Stimulated activated effector memory CD8-positive, alpha-beta T cell treated with anti-CD3 and anti-CD28 coated beads, Interleukin-12 subunit alpha, Interleukin-12 subunit beta, amount 100 ng/mL, for 72 hours (primary cell): ENCODE measurements around the gene PNKD.
"Not testable (repeated sequence)": the region's sequence is repeated elsewhere in the genome, so short reads cannot be mapped to it uniquely, and the experiment has no call there.

Source experiments
- ATAC-seq: fragments of 150-1000 bp; cut with Tn5 transposase; 2 replicates; pipeline ENCODE4 v1.10.0; 2021
- DNase-seq, 2 donors: peaks; one replicate each; pipeline ENCODE4 v3.0.0; 2021 to 2022; ENCODE audit warnings: low spot score in 2 of 2
- H3K27ac Mint-ChIP-seq: one replicate; pipeline ENCODE4 v1.8.0; 2022; ENCODE audit warnings: mild to moderate bottlenecking, mixed read lengths
- H3K36me3 Mint-ChIP-seq: one replicate; pipeline ENCODE4 v1.8.0; 2022; ENCODE audit warnings: mild to moderate bottlenecking, mixed read lengths
- H3K4me1 Mint-ChIP-seq: one replicate; pipeline ENCODE4 v1.8.0; 2022; ENCODE audit warnings: mixed read lengths
- H3K4me3 Mint-ChIP-seq: one replicate; pipeline ENCODE4 v1.8.0; 2022; ENCODE audit warnings: mild to moderate bottlenecking, mixed read lengths
- H3K9me3 Mint-ChIP-seq: one replicate; pipeline ENCODE4 v1.8.0; 2022; ENCODE audit warnings: mixed read lengths

The PNKD gene

GRCh38 chr2:218262631-218263586 is 7.4 kb upstream of the PNKD start:
- DNase-seq = no peak
- peaks cover 71% of the 10 kb centered on the region for H3K36me3 Mint-ChIP-seq
- no peaks in the 10 kb centered on the region for H3K9me3 Mint-ChIP-seq
- ATAC-seq = no peak
- H3K27ac Mint-ChIP-seq = peak overlapping the region; percentile 80
- no peak overlapping the region for H3K4me3 Mint-ChIP-seq
- peaks cover 47% of the 10 kb centered on the region for H3K4me1 Mint-ChIP-seq

GRCh38 chr2:218263817-218264641 is 6.3 kb upstream of the PNKD start:
- H3K4me3 Mint-ChIP-seq = no peak overlapping the region
- no peak for DNase-seq
- H3K9me3 Mint-ChIP-seq = no peaks in the 10 kb centered on the region
- peak overlapping the region; percentile 80 for H3K27ac Mint-ChIP-seq
- H3K36me3 Mint-ChIP-seq = peaks cover 75% of the 10 kb centered on the region
- H3K4me1 Mint-ChIP-seq = peaks cover 43% of the 10 kb centered on the region
- ATAC-seq = no peak

- no peak for ATAC-seq
- peaks cover 43% of the 10 kb centered on the region for H3K4me1 Mint-ChIP-seq
These were observed 5.4 kb upstream of the PNKD start for GRCh38 chr2:218264773-218265561.

GRCh38 chr2:218265626-218266025 is 4.7 kb upstream of the PNKD start:
- H3K4me3 Mint-ChIP-seq = no peak overlapping the region
- peaks cover 43% of the 10 kb centered on the region for H3K4me1 Mint-ChIP-seq
- no peak for ATAC-seq
- peaks cover 83% of the 10 kb centered on the region for H3K36me3 Mint-ChIP-seq
- no peaks in the 10 kb centered on the region for H3K9me3 Mint-ChIP-seq
- peak overlapping the region; percentile 65 for H3K27ac Mint-ChIP-seq
- no peak for DNase-seq

More at GRCh38 chr2:218264773-218265561, 5.4 kb upstream of the PNKD start:
- DNase-seq = no peak
- Mint-ChIP-seq H3K9me3 (no peaks in the 10 kb centered on the region), H3K27ac (peak overlapping the region; percentile 65), H3K4me3 (no peak overlapping the region), H3K36me3 (peaks cover 76% of the 10 kb centered on the region)

GRCh38 chr2:218266316-218266979 is 3.9 kb upstream of the PNKD start:
- Mint-ChIP-seq H3K27ac (peak overlapping the region; percentile 65), H3K36me3 (peaks cover 87% of the 10 kb centered on the region), H3K9me3 (no peaks in the 10 kb centered on the region), H3K4me3 (no peak overlapping the region), H3K4me1 (peaks cover 43% of the 10 kb centered on the region)
- no peak for DNase-seq
- no peak for ATAC-seq

GRCh38 chr2:218267259-218267658 is 3.1 kb upstream of the PNKD start:
- ATAC-seq = no peak
- H3K9me3 Mint-ChIP-seq = no peaks in the 10 kb centered on the region
- peak overlapping the region; percentile 46 for H3K27ac Mint-ChIP-seq
- no peak overlapping the region for H3K4me3 Mint-ChIP-seq
- peaks cover 88% of the 10 kb centered on the region for H3K36me3 Mint-ChIP-seq
- DNase-seq = no peak
- H3K4me1 Mint-ChIP-seq = peaks cover 50% of the 10 kb centered on the region

GRCh38 chr2:218270721-218271486 is 585 bp downstream of the PNKD start:
- peak overlapping the region; percentile 91 for H3K4me3 Mint-ChIP-seq
- ATAC-seq = no peak
- peaks cover 99% of the 10 kb centered on the region for H3K36me3 Mint-ChIP-seq
- H3K27ac Mint-ChIP-seq = peak overlapping the region; percentile 95
- no peaks in the 10 kb centered on the region for H3K9me3 Mint-ChIP-seq
- no peak for DNase-seq
- peaks cover 51% of the 10 kb centered on the region for H3K4me1 Mint-ChIP-seq

GRCh38 chr2:218271487-218271797 is 1.1 kb downstream of the PNKD start:
- H3K27ac Mint-ChIP-seq = peak overlapping the region; percentile 95
- H3K36me3 Mint-ChIP-seq = peaks cover 100% of the 10 kb centered on the region
- no peaks in the 10 kb centered on the region for H3K9me3 Mint-ChIP-seq
- DNase-seq (no peak), ATAC-seq (no peak)
- H3K4me1 Mint-ChIP-seq = peaks cover 49% of the 10 kb centered on the region
- H3K4me3 Mint-ChIP-seq = peak overlapping the region; percentile 91

GRCh38 chr2:218271865-218272530 is 1.7 kb downstream of the PNKD start:
- H3K4me1 Mint-ChIP-seq = peaks cover 49% of the 10 kb centered on the region
- no peak for ATAC-seq

GRCh38 chr2:218272531-218273212 is 2.4 kb downstream of the PNKD start:
- Mint-ChIP-seq H3K4me1 (peaks cover 49% of the 10 kb centered on the region), H3K27ac (peak overlapping the region; percentile 95), H3K9me3 (no peaks in the 10 kb centered on the region), H3K4me3 (peak overlapping the region; percentile 91), H3K36me3 (peaks cover 100% of the 10 kb centered on the region)
- ATAC-seq (peak; percentile 38), DNase-seq (peak; percentile 62 to 85)

More at GRCh38 chr2:218271865-218272530, 1.7 kb downstream of the PNKD start:
- Mint-ChIP-seq H3K9me3 (no peaks in the 10 kb centered on the region), H3K27ac (peak overlapping the region; percentile 95), H3K4me3 (peak overlapping the region; percentile 91), H3K36me3 (peaks cover 100% of the 10 kb centered on the region)
- no peak for DNase-seq

- ATAC-seq, H3K9me3 Mint-ChIP-seq, DNase-seq, H3K4me3 Mint-ChIP-seq: not testable (repeated sequence)
- Mint-ChIP-seq H3K4me1 (peaks cover 48% of the 10 kb centered on the region), H3K27ac (peak overlapping the region; percentile 89), H3K36me3 (peaks cover 100% of the 10 kb centered on the region)
These were observed 3.0 kb downstream of the PNKD start for GRCh38 chr2:218273214-218273907.

GRCh38 chr2:218273908-218274249 is 3.6 kb downstream of the PNKD start:
- ATAC-seq (no peak), DNase-seq (no peak)
- no peaks in the 10 kb centered on the region for H3K9me3 Mint-ChIP-seq
- H3K27ac Mint-ChIP-seq = peak overlapping the region; percentile 89
- peaks cover 47% of the 10 kb centered on the region for H3K4me1 Mint-ChIP-seq
- peaks cover 100% of the 10 kb centered on the region for H3K36me3 Mint-ChIP-seq
- no peak overlapping the region for H3K4me3 Mint-ChIP-seq

- Mint-ChIP-seq H3K27ac (peak overlapping the region; percentile 89), H3K9me3 (no peaks in the 10 kb centered on the region)
These were observed 4.3 kb downstream of the PNKD start for GRCh38 chr2:218274586-218274985.

More at GRCh38 chr2:218274586-218274985, 4.3 kb downstream of the PNKD start:
- no peak for ATAC-seq
- Mint-ChIP-seq H3K4me3 (no peak overlapping the region), H3K4me1 (peaks cover 44% of the 10 kb centered on the region), H3K36me3 (peaks cover 100% of the 10 kb centered on the region)
- no peak for DNase-seq
